Fibroblast of the conjunctiva (primary cell): ENCODE measurements around the gene IP6K2.

Experiments used
- DNase-seq: peaks from one replicate; pipeline ENCODE4 v3.0.0-alpha.2; 2010; ENCODE audit warnings: low read depth

Gene IP6K2

GRCh38 chr3:48663489-48664312 lies 53.3 kb downstream of the IP6K2 start:
- peak; percentile 99 for DNase-seq

GRCh38 chr3:48662753-48663488 lies 54.1 kb downstream of the IP6K2 start, which contains the start of gene CELSR3:
Gene CELSR3 (minus strand): TSS chr3:48662886. CDS start chr3:48662634, 252 bp downstream.
- peak; percentile 84 for DNase-seq

GRCh38 chr3:48662145-48662752 lies 54.8 kb downstream of the IP6K2 start:
- DNase-seq, result no peak

DNA sequence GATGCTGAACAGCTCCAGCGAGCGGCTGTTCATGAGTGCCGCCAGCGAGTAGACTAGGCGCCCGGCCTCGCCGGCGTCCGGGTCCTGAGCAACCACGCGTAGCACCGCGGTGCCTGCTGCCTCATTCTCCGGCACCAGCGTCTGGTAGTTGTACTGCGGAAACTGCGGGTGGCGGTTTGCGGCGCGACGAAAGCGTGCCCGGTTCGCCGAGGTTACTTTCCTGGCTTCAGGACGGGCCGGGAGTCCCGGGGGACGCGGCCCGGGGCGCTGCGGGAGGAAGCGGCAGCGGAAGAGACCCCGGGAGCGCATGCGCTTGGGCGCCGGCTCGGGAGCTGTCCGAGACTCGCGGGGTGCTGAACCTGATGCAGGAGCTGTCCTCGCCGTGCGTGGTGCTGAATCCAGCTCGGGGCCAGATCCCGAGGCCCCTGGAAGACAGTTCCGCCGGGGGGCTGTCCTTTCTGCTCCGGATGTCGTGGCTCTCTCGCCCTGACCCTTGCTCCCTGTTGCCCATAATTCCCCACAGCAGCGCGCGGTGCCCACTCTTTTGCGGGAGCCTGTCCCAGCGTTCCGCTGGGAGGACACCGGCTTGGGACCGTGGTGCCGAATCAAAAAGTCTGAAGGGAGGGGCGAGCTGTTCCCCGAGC lies 55.4 kb downstream of the IP6K2 start:
- peak; percentile 9 for DNase-seq

GRCh38 chr3:48660800-48661400 lies 56.1 kb downstream of the IP6K2 start:
- no peak for DNase-seq

DNA sequence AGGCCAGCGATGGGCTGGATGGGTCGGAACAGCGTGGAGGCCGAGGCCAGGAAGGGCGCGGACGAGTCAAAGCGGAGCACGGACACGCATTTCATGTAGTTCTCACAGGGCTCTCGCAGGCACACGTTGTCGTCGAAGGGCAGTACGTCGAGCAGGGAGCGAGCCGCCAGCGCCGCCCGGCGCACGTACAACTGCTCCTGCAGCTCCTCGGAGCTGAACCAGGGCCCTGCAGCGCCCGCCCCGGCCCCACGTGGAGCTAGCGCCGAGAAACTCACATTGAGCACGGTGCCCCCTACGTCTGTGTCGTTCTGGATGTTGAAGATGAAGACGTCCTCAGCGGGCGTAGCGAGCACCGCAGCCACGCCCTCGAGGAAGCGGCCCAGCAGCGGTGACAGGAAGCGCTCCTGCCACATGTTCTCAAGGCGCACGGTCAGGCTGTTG lies 60.2 kb downstream of the IP6K2 start:
- no peak for DNase-seq

- peak; percentile 26 for DNase-seq
Observed at GRCh38 chr3:48656061-48656840, 60.8 kb downstream of the IP6K2 start.

DNA sequence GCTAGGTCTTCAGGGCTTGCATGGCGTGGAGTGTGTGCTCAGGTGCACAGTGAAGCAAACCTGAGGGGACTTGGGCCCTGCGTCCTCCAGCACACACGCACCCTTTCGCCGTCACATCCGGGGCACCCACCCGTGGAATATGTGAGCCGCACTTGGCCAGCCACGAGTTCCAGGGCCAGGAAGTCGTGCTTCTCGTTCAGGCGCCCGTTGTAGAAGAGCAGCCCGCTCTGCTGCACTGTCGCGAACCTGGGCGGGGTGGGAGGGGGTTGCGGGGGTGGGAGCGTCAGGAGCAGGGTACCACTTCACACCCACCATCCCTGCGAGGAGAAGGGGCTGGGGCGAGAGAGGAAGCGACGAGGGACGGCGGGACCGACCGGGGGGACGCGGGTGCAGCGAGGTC lies 61.4 kb downstream of the IP6K2 start:
- no peak for DNase-seq

DNA sequence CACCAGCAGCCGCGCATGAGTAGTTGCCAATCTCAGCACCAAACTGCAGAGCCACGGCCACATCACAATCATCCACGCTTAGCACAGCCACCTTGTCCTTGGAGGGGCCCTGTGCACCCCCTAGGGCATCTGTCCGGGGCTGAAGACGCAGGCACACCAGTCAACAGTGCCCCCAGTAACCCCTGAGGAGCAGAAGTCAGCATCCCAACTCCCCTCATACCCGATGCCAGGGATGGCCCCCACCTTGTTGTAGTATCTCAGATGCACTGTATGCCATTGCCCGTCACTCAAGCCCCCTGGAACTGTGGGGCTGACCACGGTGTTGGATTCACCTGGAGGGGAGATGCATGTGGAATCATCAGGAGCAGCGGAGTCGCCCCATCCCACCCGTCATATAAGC lies 62.0 kb downstream of the IP6K2 start:
- DNase-seq, result no peak

GRCh38 chr3:48652923-48653715 lies 63.9 kb downstream of the IP6K2 start:
- DNase-seq, result no peak

GRCh38 chr3:48651771-48652170 lies 65.2 kb downstream of the IP6K2 start:
- no peak for DNase-seq

DNA sequence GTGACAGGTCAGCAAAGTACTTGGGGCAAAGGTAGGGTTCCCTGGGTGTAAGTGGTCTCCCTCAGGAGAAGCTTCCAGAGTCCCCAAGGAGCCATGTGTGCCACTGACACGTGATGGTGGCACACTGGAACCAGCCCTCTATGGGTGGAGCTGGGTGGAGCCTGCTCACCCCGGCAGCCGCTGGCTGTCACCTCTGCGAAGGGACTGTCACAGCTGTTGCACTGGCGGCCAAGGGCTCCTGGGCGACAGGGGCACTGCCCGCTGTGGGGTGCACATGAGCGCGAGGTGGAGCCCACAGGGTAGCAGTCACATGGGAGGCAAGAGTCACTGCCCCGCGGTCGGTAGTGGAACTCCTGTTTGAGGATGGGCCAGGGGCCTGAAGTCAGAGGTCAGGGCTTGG lies 66.3 kb downstream of the IP6K2 start:
- no peak for DNase-seq

DNA sequence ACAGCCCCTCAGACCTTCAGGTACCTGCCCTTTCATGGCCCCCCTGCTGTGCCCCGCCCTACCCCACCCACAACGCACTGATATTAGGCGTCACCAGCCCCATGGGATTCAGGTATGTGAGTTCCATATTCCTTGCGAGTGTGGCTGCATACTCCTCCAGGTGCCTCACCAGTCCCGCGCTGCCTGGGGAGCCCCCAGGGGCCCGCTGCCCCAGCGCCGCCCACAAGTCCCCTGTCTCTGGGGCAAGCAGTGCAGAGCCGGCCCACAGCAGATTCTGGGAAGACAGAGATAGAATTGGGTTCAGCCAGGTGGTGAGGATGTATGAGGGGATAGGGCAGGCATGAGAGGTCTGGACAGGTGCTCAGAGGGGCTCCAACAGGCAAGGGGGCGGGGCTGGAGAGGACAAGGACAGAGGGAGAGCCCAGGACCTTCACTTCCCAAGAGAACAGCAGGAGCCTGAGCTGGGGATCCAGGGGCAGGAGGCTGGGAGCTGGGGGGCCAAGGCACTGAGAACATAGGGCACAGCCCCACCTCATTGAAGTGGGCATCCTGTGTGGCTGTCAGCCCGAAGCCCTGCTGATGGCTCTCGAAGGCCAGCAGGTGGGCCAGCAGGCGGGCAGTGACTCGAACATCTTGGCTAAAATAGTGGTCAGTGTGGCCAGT lies 68.7 kb downstream of the IP6K2 start:
- no peak for DNase-seq

GRCh38 chr3:48647714-48648113 lies 69.3 kb downstream of the IP6K2 start:
- no peak for DNase-seq

DNA sequence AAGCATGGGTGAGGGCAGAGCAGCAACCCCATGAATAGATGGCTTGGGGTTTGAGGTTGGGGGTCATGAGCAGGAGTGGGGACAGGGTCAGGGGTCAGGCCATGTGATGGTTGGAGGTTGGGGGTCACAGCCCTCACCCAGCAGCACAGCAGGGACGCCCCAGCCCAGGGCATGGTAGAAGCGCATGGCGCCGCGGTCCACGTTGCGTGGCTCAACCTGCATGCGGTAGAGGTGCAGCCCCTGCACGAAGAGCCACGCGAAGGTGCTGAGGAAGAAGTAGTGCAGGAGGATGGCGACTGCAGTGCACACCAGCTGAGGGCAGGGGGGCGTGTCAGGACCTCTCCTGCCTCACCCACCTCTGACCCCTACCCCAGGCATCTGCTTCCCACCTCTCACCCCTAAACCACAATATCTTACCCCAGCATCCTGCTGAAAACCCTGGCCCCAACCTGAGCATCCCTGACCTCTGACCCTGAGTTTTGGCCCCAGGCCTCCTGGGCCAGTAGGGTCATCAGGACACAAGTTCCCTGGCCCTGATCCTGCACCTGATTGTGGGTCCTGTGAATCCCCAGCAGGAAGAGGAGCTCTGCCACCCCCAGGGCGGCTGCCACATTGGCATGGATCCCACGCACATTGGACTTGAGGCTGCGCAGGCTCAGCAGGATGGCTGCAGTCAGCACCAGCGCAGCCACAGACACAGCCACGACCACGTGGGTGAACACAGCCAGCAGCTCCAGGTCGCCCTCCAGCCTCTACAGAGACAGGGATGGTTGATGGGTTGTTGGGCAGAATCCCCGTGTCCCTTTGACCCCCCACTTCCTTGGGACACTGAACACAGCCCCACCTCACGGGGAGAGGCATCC lies 71.9 kb downstream of the IP6K2 start:
- no peak for DNase-seq

GRCh38 chr3:48642605-48643004 lies 74.4 kb downstream of the IP6K2 start:
- DNase-seq, result no peak

GRCh38 chr3:48641396-48641795 lies 75.6 kb downstream of the IP6K2 start:
- DNase-seq, result no peak

- no peak for DNase-seq
Observed at GRCh38 chr3:48639944-48640606, 76.9 kb downstream of the IP6K2 start.
